HEK293T (cell line): ENCODE data around the gene TBC1D22A.

Experiments
- CTCF ChIA-PET: fragments of 350-600 bp; formaldehyde crosslinking; extraction: SDS; loops from one replicate; lab custom pipeline; 2021; ENCODE audit warnings: antibody characterized with exemption, inconsistent platforms; lab: Yijun Ruan, JAX
- POLR2A ChIA-PET: fragments of 350-600 bp; formaldehyde crosslinking; extraction: SDS; loops from one replicate; lab custom pipeline; 2020; ENCODE audit warnings: antibody characterized with exemption, inconsistent platforms; lab: Yijun Ruan, JAX
- DNase-seq: peaks from one replicate; pipeline ENCODE4 v3.0.0; 2012; ENCODE audit warnings: mixed read lengths; ENCODE audit errors: extremely low spot score
- ARNT ChIP-seq: fragments of 450-650 bp; IDR thresholded peaks from 2 replicates; pipeline ENCODE4 v1.6.1; 2017; ENCODE audit warnings: mild to moderate bottlenecking
- BHLHE40 ChIP-seq: fragments of 450-650 bp; IDR thresholded peaks from 2 replicates; pipeline ENCODE4 v1.6.1; 2016; ENCODE audit warnings: mild to moderate bottlenecking, moderate library complexity, borderline replicate concordance
- CTBP1 ChIP-seq: fragments of 450-650 bp; IDR thresholded peaks from 2 replicates; pipeline ENCODE4 v1.6.1; 2016; ENCODE audit warnings: borderline replicate concordance
- ELF4 ChIP-seq: fragments of 450-650 bp; IDR thresholded peaks from 2 replicates; pipeline ENCODE4 v1.6.1; 2017; ENCODE audit warnings: antibody characterized with exemption
- FOXA1 ChIP-seq: fragments of 450-650 bp; IDR thresholded peaks from 2 replicates; pipeline ENCODE4 v1.6.1; 2016; ENCODE audit warnings: mild to moderate bottlenecking
- FOXK2 ChIP-seq: fragments of 450-650 bp; IDR thresholded peaks from 2 replicates; pipeline ENCODE4 v1.6.1; 2016; ENCODE audit warnings: mild to moderate bottlenecking
- FOXM1 ChIP-seq: fragments of 450-650 bp; IDR thresholded peaks from 2 replicates; pipeline ENCODE4 v1.6.1; 2017; ENCODE audit warnings: mild to moderate bottlenecking, borderline replicate concordance
- HDGF ChIP-seq: fragments of 450-650 bp; IDR thresholded peaks from 2 replicates; pipeline ENCODE4 v1.6.1; 2017; ENCODE audit warnings: antibody characterized with exemption, borderline replicate concordance
- L3MBTL2 ChIP-seq: fragments of 450-650 bp; conservative IDR thresholded peaks from 2 replicates; pipeline ENCODE4 v1.6.1; 2016; ENCODE audit warnings: mild to moderate bottlenecking
- LEF1 ChIP-seq: fragments of 450-650 bp; IDR thresholded peaks from 2 replicates; pipeline ENCODE4 v1.6.1; 2017; ENCODE audit warnings: mild to moderate bottlenecking, borderline replicate concordance
- NFRKB ChIP-seq: fragments of 450-650 bp; IDR thresholded peaks from 2 replicates; pipeline ENCODE4 v1.6.1; 2016; ENCODE audit warnings: mild to moderate bottlenecking, moderate library complexity
- PKNOX1 ChIP-seq: fragments of 450-650 bp; IDR thresholded peaks from 2 replicates; pipeline ENCODE4 v1.6.1; 2016
- SP1 ChIP-seq: fragments of 450-650 bp; IDR thresholded peaks from 2 replicates; pipeline ENCODE4 v1.6.1; 2017
- SUZ12 ChIP-seq: fragments of 450-650 bp; IDR thresholded peaks from 2 replicates; pipeline ENCODE4 v1.6.1; 2016; ENCODE audit warnings: mild to moderate bottlenecking
- TARDBP ChIP-seq: fragments of 450-650 bp; IDR thresholded peaks from 2 replicates; pipeline ENCODE4 v1.6.1; 2016
- ZNF384 ChIP-seq: fragments of 450-650 bp; IDR thresholded peaks from 2 replicates; pipeline ENCODE4 v1.6.1; 2016

Gene TBC1D22A

GRCh38 chr22:46964773-46965550 is 202.5 kb downstream of the TBC1D22A start:
- no peak for TF ChIP-seq ZNF384
- no peak for TF ChIP-seq PKNOX1
- TF ChIP-seq SP1, result no peak
- TF ChIP-seq HDGF, result no peak
- TF ChIP-seq CTBP1, result no peak
- no peak for TF ChIP-seq FOXA1
- TF ChIP-seq ELF4, result no peak
- TF ChIP-seq NFRKB, result no peak
- no peak for TF ChIP-seq SUZ12
- TF ChIP-seq FOXM1, result no peak
- TF ChIP-seq ARNT, result no peak
- TF ChIP-seq BHLHE40, result no peak
- no peak for TF ChIP-seq LEF1
- TF ChIP-seq FOXK2, result no peak
- TF ChIP-seq TARDBP, result no peak
- TF ChIP-seq L3MBTL2, result no peak
- no peak for DNase-seq
- POLR2A ChIA-PET, result no interaction called here
- CTCF ChIA-PET, result no interaction called here

- ChIA-PET POLR2A (no interaction called here), CTCF (no interaction called here)
- DNase-seq, result no peak
- no peak for TF ChIP-seq SUZ12
- TF ChIP-seq L3MBTL2, result no peak
- no peak for TF ChIP-seq ARNT
- no peak for TF ChIP-seq TARDBP
- no peak for TF ChIP-seq ZNF384
- TF ChIP-seq HDGF, result no peak
- TF ChIP-seq FOXM1, result no peak
- TF ChIP-seq FOXK2, result no peak
- TF ChIP-seq LEF1, result no peak
- TF ChIP-seq SP1, result no peak
- no peak for TF ChIP-seq BHLHE40
- no peak for TF ChIP-seq CTBP1
- TF ChIP-seq NFRKB, result no peak
- no peak for TF ChIP-seq PKNOX1
- TF ChIP-seq FOXA1, result no peak
- TF ChIP-seq ELF4, result no peak
Measured at GRCh38 chr22:46965555-46966494, 203.4 kb downstream of the TBC1D22A start.

GRCh38 chr22:46966495-46966845 is 204.0 kb downstream of the TBC1D22A start:
- ChIA-PET CTCF (no interaction called here), POLR2A (no interaction called here)
- no peak for DNase-seq
- TF ChIP-seq BHLHE40, result no peak
- TF ChIP-seq SP1, result no peak
- no peak for TF ChIP-seq ARNT
- no peak for TF ChIP-seq NFRKB
- TF ChIP-seq FOXK2, result no peak
- no peak for TF ChIP-seq L3MBTL2
- no peak for TF ChIP-seq FOXA1
- TF ChIP-seq SUZ12, result no peak
- no peak for TF ChIP-seq TARDBP
- no peak for TF ChIP-seq PKNOX1
- no peak for TF ChIP-seq ELF4
- no peak for TF ChIP-seq CTBP1
- no peak for TF ChIP-seq ZNF384
- no peak for TF ChIP-seq LEF1
- TF ChIP-seq FOXM1, result no peak
- TF ChIP-seq HDGF, result no peak

GRCh38 chr22:46966846-46967245 is 204.4 kb downstream of the TBC1D22A start:
- DNase-seq, result no peak
- POLR2A ChIA-PET, result interaction anchor here (1.7 kb wide), 1 partner anchor 19 kb away, joined by 3 read pairs; no protein-coding TSS in a partner anchor
- TF ChIP-seq L3MBTL2 (no peak), TARDBP (no peak), PKNOX1 (no peak), FOXK2 (no peak), SUZ12 (no peak), CTBP1 (no peak), NFRKB (no peak), BHLHE40 (no peak)
- CTCF ChIA-PET, result no interaction called here
